PC-9 (cell line): ENCODE data around the gene GAPDH. TPM values are rescaled to one million over a fixed set of nuclear protein-coding genes. Genes with fewer than 3 reads are reported as not detected.

Experiments used
- BruUV-seq: library from RNA; stranded (reverse); fragments of 400-500 nt; replicated peaks from 2 replicates; lab custom pipeline; 2021; lab: Mats Ljungman, UMichigan
- CTCF ChIA-PET: fragments of 300-600 bp; sonication (Branson Sonifier 250); formaldehyde crosslinking; loops from one replicate; lab custom pipeline; 2022; ENCODE audit warnings: antibody characterized with exemption; lab: Charles Lee
- POLR2A ChIA-PET: fragments of 300-600 bp; sonication (Branson Sonifier 250); formaldehyde crosslinking; loops from one replicate; lab custom pipeline; 2022; ENCODE audit warnings: antibody characterized with exemption; ENCODE audit not compliant: unreplicated experiment; lab: Charles Lee
- DNase-seq, 2 experiments: peaks; one replicate each; pipeline versions ENCODE4 v3.0.0 to v3.0.0-alpha.2; 2015 to 2022; ENCODE audit warnings: mixed read lengths in 1 of 2
- H2AFZ ChIP-seq: fragments of 200-600 bp; sonication (generic); 2 replicates; pipeline ENCODE4 v1.8.1; 2017; ENCODE audit warnings: antibody characterized with exemption
- H3F3A ChIP-seq: fragments of 200-600 bp; sonication (generic); 2 replicates; pipeline ENCODE4 v1.8.1; 2017; ENCODE audit warnings: antibody characterized with exemption, mild to moderate bottlenecking, low read depth; ENCODE audit not compliant: insufficient read depth
- H3K27ac ChIP-seq: fragments of 200-600 bp; sonication (generic); 2 replicates; pipeline ENCODE4 v1.6.1; 2016; ENCODE audit warnings: mixed run types
- H3K27me3 ChIP-seq: fragments of 200-600 bp; sonication (generic); 2 replicates; pipeline ENCODE4 v1.6.1; 2016; ENCODE audit warnings: low read depth, mixed run types; ENCODE audit not compliant: insufficient read depth
- H3K36me3 ChIP-seq: fragments of 200-600 bp; sonication (generic); 2 replicates; pipeline ENCODE4 v1.6.1; 2016; ENCODE audit warnings: low read depth, mixed run types
- H3K4me1 ChIP-seq: fragments of 200-600 bp; sonication (generic); replicated peaks from 2 replicates; pipeline ENCODE4 v1.6.1; 2016; ENCODE audit warnings: mixed run types; ENCODE audit not compliant: insufficient read depth
- H3K4me2 ChIP-seq: fragments of 200-600 bp; sonication (generic); 2 replicates; pipeline ENCODE4 v1.6.1; 2017; ENCODE audit warnings: mixed run types
- H3K4me3 ChIP-seq: fragments of 200-600 bp; sonication (generic); 2 replicates; pipeline ENCODE4 v1.6.1; 2016; ENCODE audit warnings: mixed run types
- H3K79me2 ChIP-seq: fragments of 200-600 bp; sonication (generic); 2 replicates; pipeline ENCODE4 v1.6.1; 2017; ENCODE audit warnings: low read depth, mixed run types
- H3K9me2 ChIP-seq: fragments of 200-600 bp; sonication (generic); 2 replicates; pipeline ENCODE4 v1.8.1; 2017; ENCODE audit warnings: mild to moderate bottlenecking; ENCODE audit not compliant: insufficient read depth
- H3K9me3 ChIP-seq: fragments of 200-600 bp; sonication (generic); 2 replicates; pipeline ENCODE4 v1.8.1; 2016; ENCODE audit warnings: low read depth; ENCODE audit not compliant: insufficient read depth
- H4K20me1 ChIP-seq: fragments of 200-600 bp; sonication (generic); 2 replicates; pipeline ENCODE4 v1.8.1; 2017; ENCODE audit not compliant: insufficient read depth
- EZH2 ChIP-seq: fragments of 200-600 bp; sonication (generic); IDR thresholded peaks from 2 replicates; pipeline ENCODE4 v1.8.0; 2017; ENCODE audit warnings: antibody characterized with exemption, low read depth
- intact Hi-C: fragments of 100-400 bp; cut with micrococcal nuclease; formaldehyde crosslinking; loops from one replicate; pipeline ENCODE4 v1.10.0; 2022; ENCODE audit not compliant: unreplicated experiment
- total RNA-seq: library from RNA; stranded (reverse); gene quantifications from 2 replicates; pipeline ENCODE4 v1.2.3, GENCODE V29; 2021
- TF ChIP-seq, protein P1 (sequence below): fragments of 200-600 bp; sonication (generic); conservative IDR thresholded peaks from 2 replicates; pipeline ENCODE4 v1.6.1; 2017; ENCODE audit warnings: mixed run types, antibody characterized with exemption, mild to moderate bottlenecking, moderate library complexity

Gene GAPDH
- total RNA-seq, 1 experiment from 2014 or later: 8,169 TPM

DNA sequence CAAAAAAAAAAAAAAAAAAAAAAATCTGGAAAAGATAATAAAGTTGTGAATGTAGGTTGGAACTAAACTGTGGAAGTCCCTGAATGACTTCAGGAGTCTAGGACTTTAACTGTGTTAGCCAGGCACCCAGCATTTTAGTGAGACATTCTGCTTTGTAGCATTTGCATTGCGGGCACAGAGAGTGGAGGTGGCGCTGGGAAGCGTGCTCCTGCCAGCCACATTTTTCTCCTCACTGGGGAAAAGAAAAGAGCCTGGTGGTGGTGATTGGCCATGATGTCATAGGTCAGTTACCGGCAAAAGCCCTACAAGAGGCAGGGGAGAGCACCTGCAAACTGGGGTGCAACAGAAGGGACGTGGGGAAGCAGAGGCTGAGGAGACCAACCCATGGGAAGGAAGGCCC lies 9.7 kb upstream of the GAPDH start:
- Histone ChIP-seq H3K4me1 (peaks cover 19% of the 10 kb centered on the region), H2AFZ (no peak overlapping the region), H4K20me1 (no peaks in the 10 kb centered on the region), H3K4me2 (no peak overlapping the region), H3F3A (peaks cover 44% of the 10 kb centered on the region), H3K36me3 (peaks cover 77% of the 10 kb centered on the region), H3K27me3 (no peaks in the 10 kb centered on the region), H3K9me3 (no peaks in the 10 kb centered on the region), H3K27ac (no peak overlapping the region), H3K79me2 (peaks cover 2% of the 10 kb centered on the region; the same call in 1 of the 2 replicates), H3K9me2 (no peaks in the 10 kb centered on the region), H3K4me3 (no peak overlapping the region)
- POLR2A ChIA-PET: no interaction called here
- BruUV-seq: no TSS peak
- no peak for DNase-seq
- CTCF ChIA-PET: no interaction called here
- intact Hi-C loops: no loop called here
- no peak for TF ChIP-seq EZH2
- TF ChIP-seq, protein P1, sequence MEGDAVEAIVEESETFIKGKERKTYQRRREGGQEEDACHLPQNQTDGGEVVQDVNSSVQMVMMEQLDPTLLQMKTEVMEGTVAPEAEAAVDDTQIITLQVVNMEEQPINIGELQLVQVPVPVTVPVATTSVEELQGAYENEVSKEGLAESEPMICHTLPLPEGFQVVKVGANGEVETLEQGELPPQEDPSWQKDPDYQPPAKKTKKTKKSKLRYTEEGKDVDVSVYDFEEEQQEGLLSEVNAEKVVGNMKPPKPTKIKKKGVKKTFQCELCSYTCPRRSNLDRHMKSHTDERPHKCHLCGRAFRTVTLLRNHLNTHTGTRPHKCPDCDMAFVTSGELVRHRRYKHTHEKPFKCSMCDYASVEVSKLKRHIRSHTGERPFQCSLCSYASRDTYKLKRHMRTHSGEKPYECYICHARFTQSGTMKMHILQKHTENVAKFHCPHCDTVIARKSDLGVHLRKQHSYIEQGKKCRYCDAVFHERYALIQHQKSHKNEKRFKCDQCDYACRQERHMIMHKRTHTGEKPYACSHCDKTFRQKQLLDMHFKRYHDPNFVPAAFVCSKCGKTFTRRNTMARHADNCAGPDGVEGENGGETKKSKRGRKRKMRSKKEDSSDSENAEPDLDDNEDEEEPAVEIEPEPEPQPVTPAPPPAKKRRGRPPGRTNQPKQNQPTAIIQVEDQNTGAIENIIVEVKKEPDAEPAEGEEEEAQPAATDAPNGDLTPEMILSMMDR: no peak

DNA sequence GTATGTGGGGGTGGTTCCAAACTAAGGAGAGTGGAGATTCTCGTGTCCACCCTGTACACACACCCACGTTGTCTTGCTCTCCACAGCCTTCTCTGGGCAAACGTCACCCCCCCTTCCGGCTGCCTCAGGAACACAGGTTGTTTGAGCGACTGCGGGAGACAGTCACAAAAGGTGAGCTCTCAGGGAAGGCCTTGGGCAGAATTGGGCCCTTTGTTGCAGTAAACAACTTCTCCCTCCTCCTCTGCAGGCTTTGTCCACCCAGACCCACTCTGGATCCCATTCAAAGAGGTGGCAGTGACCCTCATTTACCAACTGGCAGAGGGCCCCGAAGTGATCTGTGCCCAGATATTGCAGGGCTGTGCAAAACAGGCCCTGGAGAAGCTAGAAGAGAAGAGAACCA lies 8.1 kb upstream of the GAPDH start:
- Histone ChIP-seq H3K4me2 (no peak overlapping the region), H2AFZ (no peak overlapping the region), H3K9me3 (no peaks in the 10 kb centered on the region), H3F3A (peaks cover 60% of the 10 kb centered on the region), H3K9me2 (no peaks in the 10 kb centered on the region), H3K4me1 (peaks cover 34% of the 10 kb centered on the region), H3K79me2 (peaks cover 17% of the 10 kb centered on the region; the same call in 1 of the 2 replicates), H3K36me3 (peaks cover 79% of the 10 kb centered on the region), H3K27ac (no peak overlapping the region), H3K27me3 (no peaks in the 10 kb centered on the region), H3K4me3 (no peak overlapping the region), H4K20me1 (no peaks in the 10 kb centered on the region)
- ChIA-PET POLR2A (no interaction called here), CTCF (interaction anchor here (1.5 kb wide), 1 partner anchor 12 kb away, joined by 5 read pairs; no protein-coding TSS in a partner anchor)
- no TSS peak for BruUV-seq
- intact Hi-C loops: no loop called here
- TF ChIP-seq, protein P1: no peak
- no peak for TF ChIP-seq EZH2
- DNase-seq: no peak

DNA sequence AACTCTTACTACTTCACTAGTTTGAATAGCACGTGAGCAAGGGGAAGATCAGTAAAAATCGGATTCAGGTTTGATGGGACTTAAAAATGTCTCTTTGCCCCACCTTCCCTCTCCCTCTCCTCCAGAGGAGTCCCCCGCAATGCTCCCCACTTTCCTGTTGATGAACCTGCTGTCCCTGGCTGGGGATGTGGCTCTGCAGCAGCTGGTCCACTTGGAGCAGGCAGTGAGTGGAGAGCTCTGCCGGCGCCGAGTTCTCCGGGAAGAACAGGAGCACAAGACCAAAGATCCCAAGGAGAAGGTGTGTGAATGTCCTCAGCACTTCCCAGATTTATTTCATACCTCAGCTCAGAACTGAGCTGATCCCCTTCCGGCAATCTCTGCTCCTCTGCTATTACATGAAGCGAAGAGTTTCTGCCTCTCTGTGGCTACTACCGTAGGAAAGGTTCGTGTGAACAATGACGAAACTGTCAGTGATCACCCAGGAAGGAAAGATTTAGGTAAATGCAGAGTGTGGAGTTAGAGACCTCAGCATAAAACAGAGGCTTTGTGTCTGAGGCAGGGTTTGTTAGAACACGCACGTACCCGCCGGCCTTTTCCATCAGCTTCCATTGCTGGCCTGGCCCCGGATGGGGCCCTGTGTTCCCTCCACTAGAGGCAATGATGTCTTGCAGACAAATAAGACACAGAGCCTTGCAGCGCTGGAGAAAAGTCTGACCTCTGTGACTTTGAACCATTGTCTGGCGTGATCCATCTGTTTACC lies 7.4 kb upstream of the GAPDH start:
- H3K27ac ChIP-seq: no peak overlapping the region
- H3K79me2 ChIP-seq: peaks cover 24% of the 10 kb centered on the region; the same call in 1 of the 2 replicates
- H2AFZ ChIP-seq: no peak overlapping the region
- no peaks in the 10 kb centered on the region for H3K9me2 ChIP-seq
- POLR2A ChIA-PET: interaction anchor here (0.6 kb wide), 1 partner anchor 14 kb away, joined by 5 read pairs; no protein-coding TSS in a partner anchor
- CTCF ChIA-PET: interaction anchor here (1.5 kb wide), 1 partner anchor 11 kb away, joined by 5 read pairs; no protein-coding TSS in a partner anchor
- H3K4me1 ChIP-seq: peaks cover 42% of the 10 kb centered on the region
- BruUV-seq: no TSS peak
- no peaks in the 10 kb centered on the region for H3K27me3 ChIP-seq
- H3K4me3 ChIP-seq: no peak overlapping the region
- intact Hi-C loops: no loop called here
- H3K4me2 ChIP-seq: no peak overlapping the region
- TF ChIP-seq, protein P1: no peak
- no peak for TF ChIP-seq EZH2
- H3K36me3 ChIP-seq: peaks cover 73% of the 10 kb centered on the region
- no peak for DNase-seq
- H4K20me1 ChIP-seq: no peaks in the 10 kb centered on the region
- no peaks in the 10 kb centered on the region for H3K9me3 ChIP-seq
- peaks cover 67% of the 10 kb centered on the region for H3F3A ChIP-seq
